Epithelial cell of proximal tubule (primary cell): ENCODE data around the gene MRPS10. TPM values are rescaled to one million over a fixed set of nuclear protein-coding genes. Genes with fewer than 3 reads are reported as not detected.

ENCODE experiments used
- DNase-seq: peaks from one replicate; pipeline ENCODE4 v3.0.0-alpha.2; 2011; ENCODE audit warnings: low read depth
- H3K4me3 ChIP-seq: 2 replicates; pipeline ENCODE4 v1.5.1; 2011; ENCODE audit warnings: low read depth, mild to moderate bottlenecking, low read length
- total RNA-seq: library from RNA; depleted of rRNA; stranded (reverse); fragments of >200 nt; gene quantifications from 2 replicates; pipeline ENCODE4 v1.2.3, GENCODE V29; 2015
- TF ChIP-seq, protein P1 (sequence below): conservative IDR thresholded peaks from 2 replicates; pipeline ENCODE4 v1.5.1; 2012; ENCODE audit warnings: low read depth, mild to moderate bottlenecking, low read length

The MRPS10 gene
- total RNA-seq, 1 donor from 2014 or later = 40.3 TPM

DNA sequence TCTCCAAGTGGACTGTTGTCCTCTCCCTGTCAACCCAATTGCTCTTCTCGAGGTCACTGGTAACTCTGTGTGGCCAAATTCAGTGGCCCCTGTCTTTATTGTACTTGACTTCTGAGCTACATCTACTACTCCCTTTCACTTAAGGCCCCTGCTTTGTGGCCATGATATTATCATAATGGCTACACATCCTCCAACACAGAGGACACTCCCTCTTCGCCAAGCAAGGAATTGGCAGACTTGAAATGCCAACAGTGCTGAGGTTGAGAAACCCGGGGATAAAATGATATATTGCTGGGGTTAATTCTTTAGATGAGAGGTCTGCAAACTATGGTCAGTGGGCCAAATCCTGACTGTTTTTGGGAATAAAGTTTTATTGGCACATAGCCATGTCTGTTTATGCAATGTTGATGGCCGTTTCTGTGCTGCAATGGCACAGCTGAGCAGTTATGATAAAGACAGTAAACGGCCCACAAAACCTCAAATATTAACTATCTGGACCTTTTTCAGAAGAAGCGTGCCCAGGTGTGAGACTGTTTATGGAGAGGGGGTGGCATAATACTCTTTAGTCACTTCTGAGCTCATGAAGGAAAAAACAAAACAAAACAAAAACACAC, 12.0 kb upstream of the MRPS10 start:
- TF ChIP-seq, protein P1, sequence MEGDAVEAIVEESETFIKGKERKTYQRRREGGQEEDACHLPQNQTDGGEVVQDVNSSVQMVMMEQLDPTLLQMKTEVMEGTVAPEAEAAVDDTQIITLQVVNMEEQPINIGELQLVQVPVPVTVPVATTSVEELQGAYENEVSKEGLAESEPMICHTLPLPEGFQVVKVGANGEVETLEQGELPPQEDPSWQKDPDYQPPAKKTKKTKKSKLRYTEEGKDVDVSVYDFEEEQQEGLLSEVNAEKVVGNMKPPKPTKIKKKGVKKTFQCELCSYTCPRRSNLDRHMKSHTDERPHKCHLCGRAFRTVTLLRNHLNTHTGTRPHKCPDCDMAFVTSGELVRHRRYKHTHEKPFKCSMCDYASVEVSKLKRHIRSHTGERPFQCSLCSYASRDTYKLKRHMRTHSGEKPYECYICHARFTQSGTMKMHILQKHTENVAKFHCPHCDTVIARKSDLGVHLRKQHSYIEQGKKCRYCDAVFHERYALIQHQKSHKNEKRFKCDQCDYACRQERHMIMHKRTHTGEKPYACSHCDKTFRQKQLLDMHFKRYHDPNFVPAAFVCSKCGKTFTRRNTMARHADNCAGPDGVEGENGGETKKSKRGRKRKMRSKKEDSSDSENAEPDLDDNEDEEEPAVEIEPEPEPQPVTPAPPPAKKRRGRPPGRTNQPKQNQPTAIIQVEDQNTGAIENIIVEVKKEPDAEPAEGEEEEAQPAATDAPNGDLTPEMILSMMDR = no peak
- no peak overlapping the region for H3K4me3 ChIP-seq
- DNase-seq = no peak

DNA sequence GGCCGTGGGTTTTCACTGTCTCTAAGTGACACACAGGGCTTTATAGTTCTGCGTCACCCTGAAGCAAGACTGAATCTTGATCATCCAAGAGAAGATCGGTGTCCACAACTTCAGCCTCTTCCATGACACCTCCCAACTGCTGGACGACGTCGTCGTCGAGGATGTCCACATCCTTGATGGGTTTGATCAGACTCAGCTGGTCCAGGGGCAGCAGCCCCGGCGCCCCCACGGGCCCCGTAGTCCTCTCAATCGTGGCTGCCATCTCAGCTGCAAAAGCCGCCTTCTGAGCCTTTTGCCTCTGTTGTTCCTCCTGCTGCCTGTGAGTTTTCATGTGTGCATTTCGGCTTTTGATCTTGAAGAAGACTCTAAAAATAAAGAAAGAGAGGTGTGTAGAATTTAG, 10.6 kb upstream of the MRPS10 start:
- no peak for DNase-seq
- TF ChIP-seq, protein P1 = no peak
- no peak overlapping the region for H3K4me3 ChIP-seq

GRCh38 chr6:42227173-42227850, 9.7 kb upstream of the MRPS10 start:
- H3K4me3 ChIP-seq = peak overlapping the region; percentile 25
- DNase-seq = no peak
- TF ChIP-seq, protein P1 = no peak

- TF ChIP-seq, protein P1 = no peak
- DNase-seq = peak; percentile 91
- peak overlapping the region; percentile 25 for H3K4me3 ChIP-seq
These were observed 9.0 kb upstream of the MRPS10 start for GRCh38 chr6:42226645-42227143.

- TF ChIP-seq, protein P1 = no peak
- no peak for DNase-seq
- peak overlapping the region; percentile 25 for H3K4me3 ChIP-seq
These were observed 8.5 kb upstream of the MRPS10 start for GRCh38 chr6:42226161-42226611.

DNA sequence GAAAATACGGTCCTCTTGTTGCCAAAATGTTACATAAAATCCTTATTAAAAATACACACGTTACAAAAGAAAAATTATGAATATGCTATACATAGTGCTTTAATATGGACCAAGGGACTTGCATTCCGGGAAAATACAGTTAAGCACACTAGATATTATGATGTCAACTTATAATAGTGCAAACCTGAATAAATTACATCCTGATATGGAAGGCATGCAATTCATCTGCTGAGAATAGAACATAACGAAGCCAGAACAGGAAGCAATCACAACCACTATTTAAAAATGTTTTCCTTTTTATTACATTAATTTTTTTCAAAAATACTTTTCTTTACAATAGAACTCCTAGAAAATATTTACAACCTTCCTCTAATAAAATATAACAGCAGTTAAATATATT, 7.8 kb upstream of the MRPS10 start:
- DNase-seq = no peak
- H3K4me3 ChIP-seq = no peak overlapping the region
- TF ChIP-seq, protein P1 = no peak

GRCh38 chr6:42225029-42225339, 7.3 kb upstream of the MRPS10 start:
- TF ChIP-seq, protein P1 = no peak
- H3K4me3 ChIP-seq = peak overlapping the region; percentile 15
- DNase-seq = no peak
